Astrocyte (in vitro differentiated cells and primary cell): ENCODE results near the gene WFDC6. TPM values are rescaled to one million over a fixed set of nuclear protein-coding genes. Genes with fewer than 3 reads are reported as not detected.

ENCODE experiments used
- DNase-seq: peaks from one replicate; pipeline ENCODE4 v3.0.0-alpha.2; 2010; ENCODE audit warnings: low read depth
- FAIRE-seq: peaks from 2 replicates; lab custom pipeline; 2011; peaks lifted over from hg19 to GRCh38; lab: Jason Lieb, UNC
- H2AFZ ChIP-seq: 2 replicates; pipeline ENCODE4 v1.6.0; 2012; ENCODE audit warnings: low read depth, low read length, inconsistent platforms
- H3K27ac ChIP-seq: 2 replicates; pipeline ENCODE4 v1.5.1; 2011; ENCODE audit warnings: low read depth, low read length, inconsistent platforms
- H3K27me3 ChIP-seq: 2 replicates; pipeline ENCODE4 v1.6.0; 2011; ENCODE audit warnings: low read length, inconsistent platforms; ENCODE audit not compliant: insufficient read depth
- H3K36me3 ChIP-seq: 2 replicates; pipeline ENCODE4 v1.5.1; 2011; ENCODE audit warnings: low read length, inconsistent platforms; ENCODE audit not compliant: insufficient read depth
- H3K4me1 ChIP-seq: 2 replicates; pipeline ENCODE4 v1.5.1; 2011; ENCODE audit warnings: low read length, inconsistent platforms; ENCODE audit not compliant: insufficient read depth
- H3K4me2 ChIP-seq: 2 replicates; pipeline ENCODE4 v1.6.0; 2012; ENCODE audit warnings: low read length, inconsistent platforms
- H3K4me3 ChIP-seq: 2 replicates; pipeline ENCODE4 v1.5.1; 2011; ENCODE audit warnings: low read depth, mild to moderate bottlenecking, low read length, inconsistent platforms; ENCODE audit not compliant: insufficient read depth
- H3K79me2 ChIP-seq: 2 replicates; pipeline ENCODE4 v1.6.0; 2012; ENCODE audit warnings: mild to moderate bottlenecking, low read length, inconsistent platforms; ENCODE audit not compliant: insufficient read depth
- H3K9ac ChIP-seq: 2 replicates; pipeline ENCODE4 v1.6.0; 2012; ENCODE audit warnings: mild to moderate bottlenecking, low read length, inconsistent platforms
- H3K9me3 ChIP-seq: 2 replicates; pipeline ENCODE4 v1.5.1; 2012; ENCODE audit warnings: low read depth, mild to moderate bottlenecking, low read length, inconsistent platforms; ENCODE audit not compliant: insufficient read depth
- H4K20me1 ChIP-seq: 2 replicates; pipeline ENCODE4 v1.6.0; 2012; ENCODE audit warnings: low read length, inconsistent platforms; ENCODE audit not compliant: insufficient read depth
- H3K27ac Mint-ChIP-seq: one replicate; pipeline ENCODE4 v1.8.0; 2021; ENCODE audit warnings: mild to moderate bottlenecking, mixed read lengths; ENCODE audit not compliant: unreplicated experiment
- H3K27me3 Mint-ChIP-seq: one replicate; pipeline ENCODE4 v1.8.0; 2021; ENCODE audit warnings: low read depth, mixed read lengths; ENCODE audit not compliant: unreplicated experiment
- H3K36me3 Mint-ChIP-seq: one replicate; pipeline ENCODE4 v1.8.0; 2021; ENCODE audit warnings: low read depth, mixed read lengths; ENCODE audit not compliant: unreplicated experiment
- H3K4me1 Mint-ChIP-seq: one replicate; pipeline ENCODE4 v1.8.0; 2021; ENCODE audit warnings: low read depth, mixed read lengths; ENCODE audit not compliant: unreplicated experiment
- H3K4me3 Mint-ChIP-seq: one replicate; pipeline ENCODE4 v1.8.0; 2021; ENCODE audit warnings: mild to moderate bottlenecking, moderate library complexity, mixed read lengths; ENCODE audit not compliant: unreplicated experiment
- H3K9me3 Mint-ChIP-seq: one replicate; pipeline ENCODE4 v1.8.0; 2021; ENCODE audit warnings: mild to moderate bottlenecking, mixed read lengths; ENCODE audit not compliant: unreplicated experiment
- EZH2 ChIP-seq: IDR thresholded peaks from 2 replicates; pipeline ENCODE4 v1.6.1; 2012; ENCODE audit warnings: mild to moderate bottlenecking, low read length, inconsistent platforms; ENCODE audit not compliant: insufficient read depth
- total RNA-seq: library from RNA; stranded (reverse); gene quantifications from 2 replicates; pipeline ENCODE4 v1.2.1, GENCODE V29; 2021
- TF ChIP-seq, protein P1 (sequence below): IDR thresholded peaks from 2 replicates; pipeline ENCODE4 v1.5.1; 2011; ENCODE audit warnings: low read depth, mild to moderate bottlenecking, inconsistent platforms, low read length, moderate library complexity; ENCODE audit not compliant: insufficient read depth

WFDC6 gene
- total RNA-seq, 1 donor from 2014 or later = not detected

DNA sequence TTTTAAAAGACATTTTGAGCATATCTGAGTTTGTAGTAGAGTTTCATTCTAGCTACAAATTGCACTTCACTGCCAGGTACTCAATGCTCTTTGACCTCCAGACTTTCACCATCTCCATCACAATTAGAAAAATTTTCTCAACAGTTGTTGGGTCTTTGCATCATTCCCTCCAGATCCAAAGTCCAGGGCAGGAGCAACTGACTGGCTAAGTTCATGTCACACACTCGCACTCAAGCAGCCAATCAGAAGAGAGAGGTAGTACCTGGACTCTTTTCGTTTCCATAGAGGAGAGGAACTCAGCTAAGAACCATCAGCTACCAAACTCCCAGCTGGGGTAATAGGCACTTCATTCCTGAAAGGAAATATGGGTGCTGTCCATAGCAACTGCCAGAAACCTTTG, 32.9 kb downstream of the WFDC6 start:
- FAIRE-seq = no peak

DNA sequence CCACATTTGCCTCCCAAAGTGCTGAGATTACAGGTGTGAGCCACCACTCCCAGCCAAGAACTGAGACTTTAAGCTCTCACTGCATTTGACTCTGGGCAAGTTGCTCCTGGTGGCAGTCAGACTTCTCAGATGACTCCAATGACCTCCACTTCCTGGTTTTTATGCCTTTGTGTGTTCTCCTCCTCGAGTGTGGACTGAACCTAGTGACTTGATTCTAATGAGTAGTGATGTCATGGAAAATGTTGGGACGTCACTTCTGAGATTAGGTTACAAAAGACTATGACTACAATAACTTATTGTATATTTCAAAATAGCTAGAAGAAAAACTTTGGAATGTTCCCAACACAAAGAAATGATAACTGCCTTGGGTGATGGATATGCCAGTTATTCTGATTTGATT, 35.9 kb downstream of the WFDC6 start:
- Histone ChIP-seq H3K27ac (no peak overlapping the region), H3K36me3 (no peaks in the 10 kb centered on the region), H3K79me2 (no peaks in the 10 kb centered on the region), H3K9me3 (no peaks in the 10 kb centered on the region), H2AFZ (no peak overlapping the region), H3K9ac (no peak overlapping the region), H4K20me1 (no peaks in the 10 kb centered on the region), H3K4me1 (no peaks in the 10 kb centered on the region), H3K4me2 (no peak overlapping the region), H3K27me3 (peaks cover 4% of the 10 kb centered on the region), H3K4me3 (no peak overlapping the region)
- TF ChIP-seq EZH2 = no peak
- TF ChIP-seq, protein P1, sequence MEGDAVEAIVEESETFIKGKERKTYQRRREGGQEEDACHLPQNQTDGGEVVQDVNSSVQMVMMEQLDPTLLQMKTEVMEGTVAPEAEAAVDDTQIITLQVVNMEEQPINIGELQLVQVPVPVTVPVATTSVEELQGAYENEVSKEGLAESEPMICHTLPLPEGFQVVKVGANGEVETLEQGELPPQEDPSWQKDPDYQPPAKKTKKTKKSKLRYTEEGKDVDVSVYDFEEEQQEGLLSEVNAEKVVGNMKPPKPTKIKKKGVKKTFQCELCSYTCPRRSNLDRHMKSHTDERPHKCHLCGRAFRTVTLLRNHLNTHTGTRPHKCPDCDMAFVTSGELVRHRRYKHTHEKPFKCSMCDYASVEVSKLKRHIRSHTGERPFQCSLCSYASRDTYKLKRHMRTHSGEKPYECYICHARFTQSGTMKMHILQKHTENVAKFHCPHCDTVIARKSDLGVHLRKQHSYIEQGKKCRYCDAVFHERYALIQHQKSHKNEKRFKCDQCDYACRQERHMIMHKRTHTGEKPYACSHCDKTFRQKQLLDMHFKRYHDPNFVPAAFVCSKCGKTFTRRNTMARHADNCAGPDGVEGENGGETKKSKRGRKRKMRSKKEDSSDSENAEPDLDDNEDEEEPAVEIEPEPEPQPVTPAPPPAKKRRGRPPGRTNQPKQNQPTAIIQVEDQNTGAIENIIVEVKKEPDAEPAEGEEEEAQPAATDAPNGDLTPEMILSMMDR = no peak
- H3K4me1 Mint-ChIP-seq = peaks cover 6% of the 10 kb centered on the region
- DNase-seq = no peak
- no peak overlapping the region for H3K4me3 Mint-ChIP-seq
- no peaks in the 10 kb centered on the region for H3K36me3 Mint-ChIP-seq
- H3K27me3 Mint-ChIP-seq = no peaks in the 10 kb centered on the region
- no peaks in the 10 kb centered on the region for H3K9me3 Mint-ChIP-seq
- no peak for FAIRE-seq
- no peak overlapping the region for H3K27ac Mint-ChIP-seq

More for the DNA sequence above, 32.9 kb downstream of the WFDC6 start:
- DNase-seq = no peak
- Histone ChIP-seq H3K36me3 (no peaks in the 10 kb centered on the region), H3K9ac (no peak overlapping the region), H3K27ac (no peak overlapping the region), H3K4me1 (no peaks in the 10 kb centered on the region), H2AFZ (no peak overlapping the region), H4K20me1 (no peaks in the 10 kb centered on the region), H3K9me3 (no peaks in the 10 kb centered on the region), H3K4me2 (no peak overlapping the region), H3K79me2 (no peaks in the 10 kb centered on the region), H3K27me3 (no peaks in the 10 kb centered on the region), H3K4me3 (no peak overlapping the region)
- Mint-ChIP-seq H3K4me1 (peaks cover 5% of the 10 kb centered on the region), H3K4me3 (no peak overlapping the region), H3K27me3 (peaks cover 9% of the 10 kb centered on the region), H3K9me3 (no peaks in the 10 kb centered on the region), H3K27ac (no peak overlapping the region), H3K36me3 (no peaks in the 10 kb centered on the region)
- TF ChIP-seq EZH2 = no peak
- TF ChIP-seq, protein P1 = no peak

DNA sequence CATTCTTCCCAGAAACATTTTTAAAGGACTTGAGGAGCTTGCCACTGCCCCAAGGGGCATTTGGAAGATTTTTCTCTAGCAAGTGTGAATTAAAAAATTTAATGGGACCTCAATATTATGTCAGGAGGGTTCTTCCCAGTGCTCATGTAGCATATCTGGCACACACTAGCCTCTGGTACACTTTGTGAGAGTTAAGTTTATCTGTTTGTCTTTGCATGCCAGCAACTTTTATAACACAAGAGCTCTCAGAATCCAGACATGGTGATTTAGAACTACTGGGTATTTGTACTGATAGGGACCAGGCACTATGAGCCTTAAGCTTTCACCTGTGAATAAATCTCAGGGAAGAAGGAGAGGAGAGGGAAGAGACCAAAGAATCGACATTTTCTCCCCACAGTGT, 36.7 kb downstream of the WFDC6 start:
- FAIRE-seq (no peak), DNase-seq (no peak)
- Histone ChIP-seq H3K27ac (no peak overlapping the region), H3K4me3 (no peak overlapping the region), H3K36me3 (no peaks in the 10 kb centered on the region), H3K9ac (no peak overlapping the region), H3K4me1 (no peaks in the 10 kb centered on the region), H2AFZ (no peak overlapping the region), H3K9me3 (no peaks in the 10 kb centered on the region), H3K79me2 (no peaks in the 10 kb centered on the region), H4K20me1 (no peaks in the 10 kb centered on the region), H3K4me2 (no peak overlapping the region), H3K27me3 (peaks cover 4% of the 10 kb centered on the region)
- TF ChIP-seq EZH2 = no peak
- TF ChIP-seq, protein P1 = no peak
- Mint-ChIP-seq H3K27me3 (no peaks in the 10 kb centered on the region), H3K4me3 (no peak overlapping the region), H3K9me3 (no peaks in the 10 kb centered on the region), H3K27ac (no peak overlapping the region), H3K4me1 (peaks cover 6% of the 10 kb centered on the region), H3K36me3 (no peaks in the 10 kb centered on the region)
